Measurements from ENCODE around the gene CFAP73.

DNA sequence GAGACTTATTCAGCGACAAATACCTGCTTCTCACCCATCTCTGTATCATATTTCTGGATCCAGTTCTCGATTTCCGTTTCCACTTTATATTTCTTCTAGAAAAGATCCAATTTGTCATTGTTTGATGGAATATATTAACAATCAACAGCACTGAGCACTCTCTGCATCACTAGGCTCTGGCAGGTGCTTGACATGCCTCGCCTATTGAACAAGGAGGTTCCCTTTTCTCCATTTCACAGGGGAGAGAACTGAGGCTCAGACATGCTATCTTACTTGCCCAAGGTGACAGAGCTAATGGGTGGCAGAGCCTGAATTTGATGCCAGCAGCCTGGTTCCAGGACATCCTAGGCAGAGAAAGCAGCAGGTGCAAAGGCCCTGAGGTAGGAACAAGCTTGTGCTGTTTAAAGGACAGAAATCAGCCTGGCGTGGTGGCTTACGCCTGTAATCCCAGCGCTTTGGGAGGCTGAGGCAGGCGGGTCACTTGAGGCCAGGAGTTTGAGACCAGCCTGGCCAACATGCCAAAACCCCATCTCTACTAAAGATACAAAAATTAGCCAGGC lies 48.1 kb downstream of the CFAP73 start:
- TF ChIP-seq, protein P1, sequence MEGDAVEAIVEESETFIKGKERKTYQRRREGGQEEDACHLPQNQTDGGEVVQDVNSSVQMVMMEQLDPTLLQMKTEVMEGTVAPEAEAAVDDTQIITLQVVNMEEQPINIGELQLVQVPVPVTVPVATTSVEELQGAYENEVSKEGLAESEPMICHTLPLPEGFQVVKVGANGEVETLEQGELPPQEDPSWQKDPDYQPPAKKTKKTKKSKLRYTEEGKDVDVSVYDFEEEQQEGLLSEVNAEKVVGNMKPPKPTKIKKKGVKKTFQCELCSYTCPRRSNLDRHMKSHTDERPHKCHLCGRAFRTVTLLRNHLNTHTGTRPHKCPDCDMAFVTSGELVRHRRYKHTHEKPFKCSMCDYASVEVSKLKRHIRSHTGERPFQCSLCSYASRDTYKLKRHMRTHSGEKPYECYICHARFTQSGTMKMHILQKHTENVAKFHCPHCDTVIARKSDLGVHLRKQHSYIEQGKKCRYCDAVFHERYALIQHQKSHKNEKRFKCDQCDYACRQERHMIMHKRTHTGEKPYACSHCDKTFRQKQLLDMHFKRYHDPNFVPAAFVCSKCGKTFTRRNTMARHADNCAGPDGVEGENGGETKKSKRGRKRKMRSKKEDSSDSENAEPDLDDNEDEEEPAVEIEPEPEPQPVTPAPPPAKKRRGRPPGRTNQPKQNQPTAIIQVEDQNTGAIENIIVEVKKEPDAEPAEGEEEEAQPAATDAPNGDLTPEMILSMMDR (IDR thresholded peaks at IDR 0.05) = no peak
- TF ChIP-seq POLR2AphosphoS5 (IDR thresholded peaks at IDR 0.05) (no peak), POLR2A (IDR thresholded peaks at IDR 0.05) (no peak), EP300 (IDR thresholded peaks at IDR 0.05) (no peak)
